B cell (primary cell): ENCODE data around the gene PIK3R2. TPM values are rescaled to one million over a fixed set of nuclear protein-coding genes. Genes with fewer than 3 reads are reported as not detected.

Experiments used
- ATAC-seq: fragments of 200-7000 bp; cut with Tn5 transposase; one replicate; pipeline ENCODE4 v1.10.0; 2021; ENCODE audit warnings: low read depth, mild to moderate bottlenecking, moderate number of reproducible peaks, moderate library complexity
- CTCF ChIA-PET: fragments of 350-600 bp; sonication (Branson Sonifier 250); formaldehyde crosslinking; loops from one replicate; lab custom pipeline; 2021; ENCODE audit warnings: antibody characterized with exemption, inconsistent platforms; lab: Charles Lee
- POLR2A ChIA-PET: fragments of 350-600 bp; sonication (Branson Sonifier 250); formaldehyde crosslinking; loops from one replicate; lab custom pipeline; 2021; ENCODE audit warnings: antibody characterized with exemption; lab: Charles Lee
- DNase-seq: peaks from one replicate; pipeline ENCODE4 v3.0.0; 2013
- H2AFZ ChIP-seq: 2 replicates; pipeline ENCODE4 v1.6.1; 2012; ENCODE audit warnings: mild to moderate bottlenecking, low read depth, low read length; ENCODE audit not compliant: insufficient read depth, poor library complexity, severe bottlenecking
- H3K27ac ChIP-seq, 2 donors: 1 replicate in 1 of 2; 2 replicates in 1 of 2; pipeline ENCODE4 v1.5.1; 2012 to 2013; ENCODE audit warnings: low read length in 2 of 2, mild to moderate bottlenecking in 2 of 2, moderate library complexity in 1 of 2
- H3K27me3 ChIP-seq, 4 experiments: fragments of 200-600 bp in 1 of 4; sonication (generic) in 1 of 4; replicated peaks in 1 of 4; 1 replicate in 2 of 4; 2 replicates in 2 of 4; pipeline versions ENCODE4 v1.6.1 to v1.7.0; 2013 to 2016; ENCODE audit warnings: low read length in 3 of 4, mild to moderate bottlenecking in 2 of 4, mixed read lengths in 1 of 4, moderate library complexity in 1 of 4; ENCODE audit not compliant: insufficient read depth in 4 of 4, control insufficient read depth in 3 of 4; ENCODE audit errors: control extremely low read depth in 1 of 4
- H3K36me3 ChIP-seq, 2 experiments: replicated peaks in 1 of 2; 1 replicate in 1 of 2; 2 replicates in 1 of 2; pipeline versions ENCODE4 v1.6.1 to v1.7.1; 2013; ENCODE audit warnings: low read length in 1 of 2; ENCODE audit not compliant: insufficient read depth in 2 of 2, control insufficient read depth in 1 of 2; ENCODE audit errors: control extremely low read depth in 1 of 2, extremely low read depth in 1 of 2
- H3K4me1 ChIP-seq, 2 donors: fragments of 200-600 bp in 1 of 2; sonication (generic) in 1 of 2; 1 replicate in 1 of 2; 2 replicates in 1 of 2; pipeline versions ENCODE4 v1.5.1 to v1.6.1; 2013 to 2017; ENCODE audit warnings: low read length in 2 of 2; ENCODE audit not compliant: control insufficient read depth in 2 of 2, insufficient read depth in 2 of 2
- H3K4me2 ChIP-seq: replicated peaks from 2 replicates; pipeline ENCODE3; 2012; ENCODE audit warnings: mild to moderate bottlenecking, low read depth, low read length; ENCODE audit not compliant: poor library complexity, severe bottlenecking
- H3K4me3 ChIP-seq, 5 experiments: fragments of 200-600 bp in 1 of 5; sonication (generic) in 1 of 5; 1 replicate in 3 of 5; 2 replicates in 2 of 5; pipeline versions ENCODE4 v1.5.1 to v1.7.0; 2011 to 2016; ENCODE audit warnings: low read length in 4 of 5, mild to moderate bottlenecking in 4 of 5, low read depth in 2 of 5, control low read depth in 1 of 5, moderate library complexity in 1 of 5; ENCODE audit not compliant: insufficient read depth in 1 of 5; ENCODE audit errors: control extremely low read depth in 1 of 5, extremely low read depth in 1 of 5
- H3K79me2 ChIP-seq: fragments of 200-600 bp; sonication (generic); one replicate; pipeline ENCODE4 v1.6.0; 2016; ENCODE audit warnings: low read length; ENCODE audit not compliant: control insufficient read depth, insufficient read depth
- H3K9ac ChIP-seq: fragments of 200-600 bp; sonication (generic); 2 replicates; pipeline ENCODE4 v1.6.1; 2017; ENCODE audit warnings: mild to moderate bottlenecking, low read length, moderate library complexity
- H3K9me3 ChIP-seq, 3 donors: one replicate each; pipeline versions ENCODE4 v1.6.1 to v1.7.1; 2013; ENCODE audit warnings: low read length in 2 of 3; ENCODE audit not compliant: control insufficient read depth in 2 of 3, insufficient read depth in 1 of 3; ENCODE audit errors: control extremely low read depth in 1 of 3
- H4K20me1 ChIP-seq: 2 replicates; pipeline ENCODE4 v1.6.0; 2012; ENCODE audit warnings: mild to moderate bottlenecking, low read length; ENCODE audit not compliant: insufficient read depth, control insufficient read depth, poor library complexity, severe bottlenecking
- H3K27ac Mint-ChIP-seq: one replicate; pipeline ENCODE4 v1.8.0; 2021; ENCODE audit warnings: mixed read lengths
- H3K27me3 Mint-ChIP-seq: one replicate; pipeline ENCODE4 v1.8.0; 2021; ENCODE audit warnings: mixed read lengths
- H3K4me1 Mint-ChIP-seq: one replicate; pipeline ENCODE4 v1.8.0; 2021; ENCODE audit warnings: mixed read lengths
- H3K4me3 Mint-ChIP-seq: one replicate; pipeline ENCODE4 v1.8.0; 2021; ENCODE audit warnings: mixed read lengths
- H3K9me3 Mint-ChIP-seq: one replicate; pipeline ENCODE4 v1.8.0; 2022; ENCODE audit warnings: mixed read lengths; ENCODE audit not compliant: insufficient read depth
- EZH2 ChIP-seq: IDR thresholded peaks from 2 replicates; pipeline ENCODE4 v1.6.1; 2012; ENCODE audit warnings: borderline replicate concordance, low read depth, mild to moderate bottlenecking, moderate library complexity, low read length; ENCODE audit not compliant: insufficient read depth, poor library complexity, severe bottlenecking
- WGBS: methylation state at CpG from one replicate; pipeline ENCODE4 v1.1.5; 2013; ENCODE audit warnings: missing lambda C conversion rate; ENCODE audit not compliant: insufficient coverage; 5-methylcytosine and 5-hydroxymethylcytosine counted together
- intact Hi-C: fragments of 100-400 bp; cut with micrococcal nuclease; formaldehyde crosslinking; loops from one replicate; pipeline ENCODE4 v1.10.0; 2022
- polyA plus RNA-seq: library from polyadenylated mRNA; depleted of rRNA; stranded (reverse); fragments of >200 nt; gene quantifications from 2 replicates; pipeline ENCODE4 v1.2.3, GENCODE V29; 2012
- total RNA-seq, 2 donors: library from RNA; stranded (reverse); fragments of 120-200 nt in 1 of 2; gene quantifications; 1 replicate in 1 of 2; 2 replicates in 1 of 2; pipeline versions ENCODE4 v1.2.3 to v1.2.4, GENCODE V29; 2013 to 2022
- TF ChIP-seq, protein P1 (sequence below): fragments of 200-600 bp; IDR thresholded peaks from one replicate; pipeline ENCODE4 v1.8.0; 2022; ENCODE audit warnings: antibody characterized with exemption, mild to moderate bottlenecking

PIK3R2 gene
- total and polyA plus RNA-seq, 2 donors (not counting 1 experiment from before 2014, with no cell fraction given) = 8.5 to 15.8 TPM

DNA sequence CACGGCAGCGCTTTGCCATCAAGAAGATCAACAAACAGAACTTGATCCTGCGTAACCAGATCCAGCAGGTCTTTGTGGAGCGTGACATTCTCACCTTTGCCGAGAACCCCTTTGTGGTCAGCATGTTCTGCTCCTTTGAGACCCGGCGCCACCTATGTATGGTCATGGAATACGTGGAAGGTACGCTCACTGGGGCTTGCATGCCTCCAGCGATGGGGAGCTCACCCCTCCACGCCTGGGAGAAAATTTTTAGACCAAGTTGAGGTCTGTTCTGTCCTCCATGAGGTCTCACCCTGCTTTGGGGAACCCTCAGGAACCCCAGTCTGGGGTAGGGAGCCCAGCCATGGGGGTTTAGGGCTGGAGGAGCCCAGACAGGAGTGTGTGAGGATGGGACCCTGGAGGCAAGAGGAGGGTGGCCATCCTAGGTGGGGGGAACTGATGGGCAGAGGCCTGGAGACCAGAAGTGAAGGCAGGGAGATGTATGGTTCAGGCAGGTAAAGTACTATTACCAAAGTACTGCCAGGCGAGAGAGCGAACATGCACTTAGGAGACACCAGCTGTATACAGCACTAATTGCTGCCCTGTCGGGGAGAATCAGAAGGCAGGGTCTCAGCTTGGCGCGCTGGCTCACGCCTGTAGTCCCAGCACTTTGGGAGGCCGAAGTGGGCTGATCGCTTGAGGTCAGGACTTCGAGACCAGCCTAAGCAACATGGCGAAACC, 22.3 kb upstream of the PIK3R2 start:
- Histone ChIP-seq H2AFZ (no peak overlapping the region), H3K4me3 (no peak overlapping the region), H3K9me3 (no peaks in the 10 kb centered on the region), H4K20me1 (peaks cover 21% of the 10 kb centered on the region), H3K27me3 (no peaks in the 10 kb centered on the region), H3K9ac (no peak overlapping the region), H3K36me3 (peaks cover 0 to 82% of the 10 kb centered on the region in 2 experiments), H3K79me2 (peaks cover 13% of the 10 kb centered on the region), H3K4me2 (no peak overlapping the region), H3K4me1 (no peaks in the 10 kb centered on the region), H3K27ac (no peak overlapping the region)
- no peak overlapping the region for H3K27ac Mint-ChIP-seq
- TF ChIP-seq EZH2 = no peak
- TF ChIP-seq, protein P1, sequence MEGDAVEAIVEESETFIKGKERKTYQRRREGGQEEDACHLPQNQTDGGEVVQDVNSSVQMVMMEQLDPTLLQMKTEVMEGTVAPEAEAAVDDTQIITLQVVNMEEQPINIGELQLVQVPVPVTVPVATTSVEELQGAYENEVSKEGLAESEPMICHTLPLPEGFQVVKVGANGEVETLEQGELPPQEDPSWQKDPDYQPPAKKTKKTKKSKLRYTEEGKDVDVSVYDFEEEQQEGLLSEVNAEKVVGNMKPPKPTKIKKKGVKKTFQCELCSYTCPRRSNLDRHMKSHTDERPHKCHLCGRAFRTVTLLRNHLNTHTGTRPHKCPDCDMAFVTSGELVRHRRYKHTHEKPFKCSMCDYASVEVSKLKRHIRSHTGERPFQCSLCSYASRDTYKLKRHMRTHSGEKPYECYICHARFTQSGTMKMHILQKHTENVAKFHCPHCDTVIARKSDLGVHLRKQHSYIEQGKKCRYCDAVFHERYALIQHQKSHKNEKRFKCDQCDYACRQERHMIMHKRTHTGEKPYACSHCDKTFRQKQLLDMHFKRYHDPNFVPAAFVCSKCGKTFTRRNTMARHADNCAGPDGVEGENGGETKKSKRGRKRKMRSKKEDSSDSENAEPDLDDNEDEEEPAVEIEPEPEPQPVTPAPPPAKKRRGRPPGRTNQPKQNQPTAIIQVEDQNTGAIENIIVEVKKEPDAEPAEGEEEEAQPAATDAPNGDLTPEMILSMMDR = no peak
- H3K4me3 Mint-ChIP-seq = no peak overlapping the region
- DNase-seq (no peak), ATAC-seq (no peak)
- CTCF ChIA-PET = interaction anchor here (1.3 kb wide), 1 partner anchor 121 kb away, joined by 4 read pairs; no protein-coding TSS in a partner anchor
- no peaks in the 10 kb centered on the region for H3K27me3 Mint-ChIP-seq
- no peaks in the 10 kb centered on the region for H3K4me1 Mint-ChIP-seq
- no peaks in the 10 kb centered on the region for H3K9me3 Mint-ChIP-seq
- intact Hi-C loops = no loop called here
- POLR2A ChIA-PET = no interaction called here
- 97% methylated on average over 21 of the region's 21 CpGs for WGBS

DNA sequence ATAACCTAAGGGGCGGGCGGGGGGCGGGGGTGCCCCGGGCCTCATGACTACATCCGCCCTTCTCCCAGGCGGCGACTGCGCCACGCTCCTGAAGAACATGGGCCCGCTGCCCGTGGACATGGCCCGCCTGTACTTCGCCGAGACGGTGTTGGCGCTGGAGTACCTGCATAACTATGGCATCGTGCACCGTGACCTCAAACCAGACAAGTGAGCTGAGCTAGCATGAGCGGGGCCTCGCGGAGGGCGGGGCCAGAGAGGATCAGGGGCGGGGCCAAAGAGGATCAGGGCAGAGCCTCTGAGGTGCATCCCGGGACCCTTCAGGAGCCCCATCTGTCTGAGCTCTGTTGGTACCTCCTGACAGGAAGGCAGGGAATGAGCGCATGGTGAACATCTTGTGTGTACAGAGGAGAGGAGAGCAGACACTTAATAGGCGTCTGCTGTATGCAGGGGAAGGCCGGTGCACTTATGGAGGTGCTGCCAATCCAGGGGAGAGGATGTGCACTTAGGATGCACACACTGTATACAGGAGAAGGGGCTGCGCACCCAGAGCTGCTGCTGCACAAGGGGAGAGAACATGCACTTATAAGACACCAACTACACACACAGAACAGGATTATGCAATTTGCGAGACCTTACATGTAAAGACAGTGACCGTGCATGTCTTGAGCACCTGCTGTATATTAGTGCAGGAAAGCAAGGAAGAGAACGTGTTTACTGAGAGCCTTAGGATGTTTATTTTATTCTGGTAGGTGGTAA, 20.9 kb upstream of the PIK3R2 start:
- no peaks in the 10 kb centered on the region for H3K4me1 ChIP-seq
- ATAC-seq (no peak), DNase-seq (no peak)
- no peak overlapping the region for H3K9ac ChIP-seq
- H3K27me3 ChIP-seq = no peaks in the 10 kb centered on the region
- no peak overlapping the region for H3K4me2 ChIP-seq
- ChIA-PET POLR2A (no interaction called here), CTCF (interaction anchor here (1.3 kb wide), 1 partner anchor 119 kb away, joined by 4 read pairs; no protein-coding TSS in a partner anchor)
- no peak overlapping the region for H3K27ac ChIP-seq
- no peak overlapping the region for H2AFZ ChIP-seq
- H3K4me3 Mint-ChIP-seq = no peak overlapping the region
- peaks cover 0 to 81% of the 10 kb centered on the region in 2 experiments for H3K36me3 ChIP-seq
- peak overlapping the region; percentile 10 for H3K27ac Mint-ChIP-seq
- no peak for TF ChIP-seq EZH2
- TF ChIP-seq, protein P1 = no peak
- no peaks in the 10 kb centered on the region for H3K9me3 Mint-ChIP-seq
- WGBS = 93% methylated on average over 29 of the region's 31 CpGs
- no peaks in the 10 kb centered on the region for H3K4me1 Mint-ChIP-seq
- H3K9me3 ChIP-seq = no peaks in the 10 kb centered on the region
- H4K20me1 ChIP-seq = peaks cover 21% of the 10 kb centered on the region
- H3K79me2 ChIP-seq = peaks cover 13% of the 10 kb centered on the region
- intact Hi-C loops = no loop called here
- no peak overlapping the region for H3K4me3 ChIP-seq
- no peaks in the 10 kb centered on the region for H3K27me3 Mint-ChIP-seq
